DOHH2 (cell line): Measurements from ENCODE around the gene SMIM22.
A peak's percentile ranks its signal among the peaks of the same experiment; 100 is the strongest.

Experiments
- H3F3A ChIP-seq: fragments of 200-600 bp; sonication (generic), shearing (Covaris generic); 2 replicates; pipeline ENCODE4 v1.6.0; 2016; ENCODE audit warnings: antibody characterized with exemption, mild to moderate bottlenecking; ENCODE audit not compliant: control insufficient read depth, insufficient read depth
- H3K27ac ChIP-seq: fragments of 200-600 bp; sonication (generic); 2 replicates; pipeline ENCODE4 v1.5.1; 2014; ENCODE audit warnings: low read depth, mild to moderate bottlenecking, low read length, moderate library complexity
- H3K27me3 ChIP-seq: fragments of 200-600 bp; sonication (generic); 2 replicates; pipeline ENCODE4 v1.6.1; 2014; ENCODE audit warnings: mild to moderate bottlenecking, low read length, mixed read lengths; ENCODE audit not compliant: control insufficient read depth
- H3K36me3 ChIP-seq: fragments of 200-600 bp; sonication (generic); 2 replicates; pipeline ENCODE4 v1.6.1; 2014; ENCODE audit warnings: mild to moderate bottlenecking, low read length, moderate library complexity, mixed read lengths; ENCODE audit not compliant: control insufficient read depth
- H3K4me1 ChIP-seq: fragments of 200-600 bp; sonication (generic); 2 replicates; pipeline ENCODE4 v1.6.1; 2014; ENCODE audit warnings: mild to moderate bottlenecking, low read length, mixed read lengths; ENCODE audit not compliant: control insufficient read depth
- H3K4me2 ChIP-seq: fragments of 200-600 bp; sonication (generic); 2 replicates; pipeline ENCODE4 v1.6.0; 2014; ENCODE audit warnings: mild to moderate bottlenecking, low read length, moderate library complexity
- H3K4me3 ChIP-seq: fragments of 200-600 bp; sonication (generic); 2 replicates; pipeline ENCODE4 v1.5.1; 2014; ENCODE audit warnings: mild to moderate bottlenecking, low read length, mixed read lengths
- H3K79me2 ChIP-seq: fragments of 200-600 bp; sonication (generic); 2 replicates; pipeline ENCODE4 v1.6.1; 2014; ENCODE audit warnings: mild to moderate bottlenecking, low read length, mixed read lengths; ENCODE audit not compliant: control insufficient read depth
- H3K9me2 ChIP-seq: fragments of 200-600 bp; sonication (generic); replicated peaks from 2 replicates; pipeline ENCODE4 v1.6.1; 2014; ENCODE audit warnings: mild to moderate bottlenecking, low read length, mixed read lengths; ENCODE audit not compliant: control insufficient read depth
- H3K9me3 ChIP-seq: fragments of 200-600 bp; sonication (generic); 2 replicates; pipeline ENCODE4 v1.6.1; 2014; ENCODE audit warnings: antibody characterized with exemption, low read length, mixed read lengths; ENCODE audit not compliant: control insufficient read depth, insufficient read depth
- H4K20me1 ChIP-seq: fragments of 200-600 bp; sonication (generic); 2 replicates; pipeline ENCODE4 v1.6.0; 2014; ENCODE audit warnings: low read depth, mild to moderate bottlenecking, antibody characterized with exemption, low read length, moderate library complexity; ENCODE audit not compliant: control insufficient read depth, insufficient read depth
- EZH2phosphoT487 ChIP-seq: fragments of 200-600 bp; sonication (generic); IDR thresholded peaks from 2 replicates; pipeline ENCODE4 v1.6.1; 2017; ENCODE audit warnings: borderline replicate concordance, mild to moderate bottlenecking, antibody characterized with exemption, low read length, moderate library complexity, mixed read lengths
- TF ChIP-seq, protein P1 (sequence below): fragments of 200-600 bp; sonication (generic); IDR thresholded peaks from one replicate; pipeline ENCODE4 v1.5.1; 2014; ENCODE audit warnings: antibody characterized with exemption, mild to moderate bottlenecking, low read depth, low read length; ENCODE audit not compliant: poor library complexity, severe bottlenecking

SMIM22 gene, protein sequence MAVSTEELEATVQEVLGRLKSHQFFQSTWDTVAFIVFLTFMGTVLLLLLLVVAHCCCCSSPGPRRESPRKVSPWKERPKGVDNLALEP

DNA sequence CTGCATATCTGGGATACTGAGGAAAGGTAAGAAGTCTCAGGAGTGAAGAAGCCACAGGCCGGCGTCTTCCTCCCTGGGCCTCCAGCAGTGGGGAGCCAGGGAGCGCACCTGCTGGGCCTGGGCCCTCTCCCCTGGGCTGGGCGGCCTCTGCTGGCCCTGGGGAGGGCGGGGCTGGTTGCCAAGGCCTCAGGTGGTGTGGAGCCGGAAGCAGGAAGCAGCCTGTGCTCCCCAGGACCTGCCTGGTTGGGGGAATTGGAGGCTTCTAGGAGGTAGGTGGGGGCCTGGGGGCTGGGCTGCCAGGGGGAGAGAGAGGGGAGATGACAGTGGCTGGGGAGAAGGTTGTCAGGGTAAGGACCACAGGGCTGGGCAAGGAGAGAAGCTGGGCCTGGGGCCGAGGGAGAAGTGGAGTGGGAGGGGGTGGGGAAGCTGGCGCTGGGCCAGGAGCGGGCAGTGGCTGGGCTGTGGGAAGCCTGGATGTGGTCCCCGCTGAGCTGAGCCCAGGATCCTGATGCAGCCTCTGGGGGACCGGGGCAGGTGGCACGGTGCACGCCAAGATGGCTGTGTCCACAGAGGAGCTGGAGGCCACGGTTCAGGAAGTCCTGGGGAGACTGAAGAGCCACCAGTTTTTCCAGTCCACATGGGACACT lies at the start of gene SMIM22:
TSS of gene SMIM22 (plus strand) at position 189 of the 647 bp plus-strand sequence. CDS start at position 555, 366 bp downstream.
- H3F3A ChIP-seq = no peaks in the 10 kb centered on the region
- no peaks in the 10 kb centered on the region for H3K9me2 ChIP-seq
- H3K27me3 ChIP-seq = no peaks in the 10 kb centered on the region
- H3K36me3 ChIP-seq = no peaks in the 10 kb centered on the region
- H3K4me2 ChIP-seq = no peak within 1 kb of the TSS
- H3K4me3 ChIP-seq = no peak within 1 kb of the TSS
- H3K27ac ChIP-seq = no peak within 1 kb of the TSS
- H4K20me1 ChIP-seq = no peaks in the 10 kb centered on the region
- TF ChIP-seq, protein P1, sequence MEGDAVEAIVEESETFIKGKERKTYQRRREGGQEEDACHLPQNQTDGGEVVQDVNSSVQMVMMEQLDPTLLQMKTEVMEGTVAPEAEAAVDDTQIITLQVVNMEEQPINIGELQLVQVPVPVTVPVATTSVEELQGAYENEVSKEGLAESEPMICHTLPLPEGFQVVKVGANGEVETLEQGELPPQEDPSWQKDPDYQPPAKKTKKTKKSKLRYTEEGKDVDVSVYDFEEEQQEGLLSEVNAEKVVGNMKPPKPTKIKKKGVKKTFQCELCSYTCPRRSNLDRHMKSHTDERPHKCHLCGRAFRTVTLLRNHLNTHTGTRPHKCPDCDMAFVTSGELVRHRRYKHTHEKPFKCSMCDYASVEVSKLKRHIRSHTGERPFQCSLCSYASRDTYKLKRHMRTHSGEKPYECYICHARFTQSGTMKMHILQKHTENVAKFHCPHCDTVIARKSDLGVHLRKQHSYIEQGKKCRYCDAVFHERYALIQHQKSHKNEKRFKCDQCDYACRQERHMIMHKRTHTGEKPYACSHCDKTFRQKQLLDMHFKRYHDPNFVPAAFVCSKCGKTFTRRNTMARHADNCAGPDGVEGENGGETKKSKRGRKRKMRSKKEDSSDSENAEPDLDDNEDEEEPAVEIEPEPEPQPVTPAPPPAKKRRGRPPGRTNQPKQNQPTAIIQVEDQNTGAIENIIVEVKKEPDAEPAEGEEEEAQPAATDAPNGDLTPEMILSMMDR = no peak
- no peak for TF ChIP-seq EZH2phosphoT487
- no peaks in the 10 kb centered on the region for H3K79me2 ChIP-seq
- H3K9me3 ChIP-seq = no peaks in the 10 kb centered on the region
- H3K4me1 ChIP-seq = peaks cover 3% of the 10 kb centered on the region

DNA sequence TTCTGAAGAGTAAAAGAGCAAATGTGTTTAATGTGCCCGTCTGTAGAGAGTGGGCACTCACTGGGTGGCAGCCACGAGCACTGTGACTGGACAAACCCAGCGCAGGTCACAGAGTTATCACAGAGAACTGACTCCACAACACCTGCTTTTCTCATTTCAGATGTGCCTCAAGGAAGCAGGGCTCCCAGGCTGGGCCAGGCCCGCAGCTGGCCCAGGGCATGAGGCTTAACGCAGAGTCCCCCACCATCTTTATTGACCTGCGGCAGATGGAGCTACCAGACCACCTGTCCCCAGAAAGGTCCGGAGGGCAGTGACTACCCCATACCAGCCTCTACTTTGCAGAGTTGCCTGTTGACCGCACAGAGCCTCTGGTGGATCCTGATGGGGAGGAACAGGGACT lies 49.0 kb upstream of the SMIM22 start:
- no peak overlapping the region for H3K4me2 ChIP-seq
- H3F3A ChIP-seq = no peaks in the 10 kb centered on the region
- no peak for TF ChIP-seq EZH2phosphoT487
- TF ChIP-seq, protein P1 = no peak
- peaks cover 34% of the 10 kb centered on the region for H3K4me1 ChIP-seq
- no peaks in the 10 kb centered on the region for H3K9me2 ChIP-seq
- no peaks in the 10 kb centered on the region for H3K27me3 ChIP-seq
- H3K79me2 ChIP-seq = no peaks in the 10 kb centered on the region
- peaks cover 5% of the 10 kb centered on the region for H3K36me3 ChIP-seq
- H3K4me3 ChIP-seq = no peak overlapping the region
- no peak overlapping the region for H3K27ac ChIP-seq
- no peaks in the 10 kb centered on the region for H3K9me3 ChIP-seq
- no peaks in the 10 kb centered on the region for H4K20me1 ChIP-seq

DNA sequence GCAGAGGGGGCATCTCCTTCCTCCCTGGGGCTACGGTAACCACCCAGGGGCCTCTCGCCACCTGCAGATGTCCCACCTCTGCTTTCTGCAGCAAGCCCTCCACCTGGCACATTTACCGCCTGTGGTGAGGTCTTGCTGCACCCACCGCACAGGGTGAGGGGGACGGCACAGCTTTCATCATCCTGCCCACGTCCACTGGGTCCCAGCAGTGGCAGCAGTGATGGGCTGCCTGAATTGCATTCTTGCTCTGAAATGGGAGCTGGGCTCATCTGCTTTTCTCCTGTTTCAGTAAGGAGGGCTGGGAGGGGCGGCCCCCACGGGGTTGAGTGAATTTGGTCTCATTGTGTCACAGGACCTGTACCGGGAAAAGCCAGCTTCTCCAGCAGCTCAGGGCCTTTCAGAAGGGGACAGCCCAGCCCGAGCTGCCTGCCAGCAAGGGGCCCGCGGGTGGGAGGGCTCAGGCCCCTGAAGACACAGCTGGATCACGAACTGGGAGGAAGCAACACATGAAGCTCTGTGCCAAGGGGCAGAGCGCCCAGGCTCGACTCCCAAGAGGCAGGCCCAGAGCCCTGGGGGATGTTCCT lies 48.1 kb upstream of the SMIM22 start:
- Histone ChIP-seq H3K4me1 (peaks cover 34% of the 10 kb centered on the region), H3K4me3 (no peak overlapping the region), H3K4me2 (peak overlapping the region; percentile 12; the same call in 1 of the 2 replicates), H4K20me1 (no peaks in the 10 kb centered on the region), H3K9me3 (no peaks in the 10 kb centered on the region), H3K79me2 (no peaks in the 10 kb centered on the region), H3F3A (no peaks in the 10 kb centered on the region), H3K36me3 (peaks cover 14% of the 10 kb centered on the region), H3K9me2 (no peaks in the 10 kb centered on the region), H3K27me3 (no peaks in the 10 kb centered on the region), H3K27ac (no peak overlapping the region)
- TF ChIP-seq, protein P1 = no peak
- no peak for TF ChIP-seq EZH2phosphoT487
